Measurements from ENCODE around the gene ATAT1.

Gene ATAT1

GRCh38 chr6:30651143-30651542 lies 24.5 kb downstream of the ATAT1 start:
- no peak for TF ChIP-seq EZH2phosphoT487 (conservative IDR thresholded peaks at IDR 0.05; ENCODE audit: low read length)
- TF ChIP-seq, protein P1, sequence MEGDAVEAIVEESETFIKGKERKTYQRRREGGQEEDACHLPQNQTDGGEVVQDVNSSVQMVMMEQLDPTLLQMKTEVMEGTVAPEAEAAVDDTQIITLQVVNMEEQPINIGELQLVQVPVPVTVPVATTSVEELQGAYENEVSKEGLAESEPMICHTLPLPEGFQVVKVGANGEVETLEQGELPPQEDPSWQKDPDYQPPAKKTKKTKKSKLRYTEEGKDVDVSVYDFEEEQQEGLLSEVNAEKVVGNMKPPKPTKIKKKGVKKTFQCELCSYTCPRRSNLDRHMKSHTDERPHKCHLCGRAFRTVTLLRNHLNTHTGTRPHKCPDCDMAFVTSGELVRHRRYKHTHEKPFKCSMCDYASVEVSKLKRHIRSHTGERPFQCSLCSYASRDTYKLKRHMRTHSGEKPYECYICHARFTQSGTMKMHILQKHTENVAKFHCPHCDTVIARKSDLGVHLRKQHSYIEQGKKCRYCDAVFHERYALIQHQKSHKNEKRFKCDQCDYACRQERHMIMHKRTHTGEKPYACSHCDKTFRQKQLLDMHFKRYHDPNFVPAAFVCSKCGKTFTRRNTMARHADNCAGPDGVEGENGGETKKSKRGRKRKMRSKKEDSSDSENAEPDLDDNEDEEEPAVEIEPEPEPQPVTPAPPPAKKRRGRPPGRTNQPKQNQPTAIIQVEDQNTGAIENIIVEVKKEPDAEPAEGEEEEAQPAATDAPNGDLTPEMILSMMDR (IDR thresholded peaks at IDR 0.05; ENCODE audit: insufficient read depth, low read length, poor library complexity, severe bottlenecking): no peak

GRCh38 chr6:30654798-30655742 lies 28.4 kb downstream of the ATAT1 start:
- peaks cover 10% of the 10 kb centered on the region; the same call in 1 of the 2 replicates for H3K36me3 ChIP-seq (ENCODE audit: low read length)

More at GRCh38 chr6:30651143-30651542, 24.5 kb downstream of the ATAT1 start:
- H3K9me2 ChIP-seq (replicated peaks; ENCODE audit: insufficient read depth, low read length): no peaks in the 10 kb centered on the region
- H4K20me1 ChIP-seq (ENCODE audit: low read depth, low read length): peaks cover 8% of the 10 kb centered on the region; the same call in 1 of the 2 replicates
- H3K27ac ChIP-seq (ENCODE audit: low read depth, low read length): no peak overlapping the region
- H3K4me2 ChIP-seq (ENCODE audit: low read depth, low read length, poor library complexity, severe bottlenecking): no peak overlapping the region
- no peak overlapping the region for H3K4me3 ChIP-seq (ENCODE audit: insufficient read depth, low read length, poor library complexity, severe bottlenecking)
- H3K9ac ChIP-seq (ENCODE audit: low read length): no peak overlapping the region
- peaks cover 7% of the 10 kb centered on the region; the same call in 1 of the 2 replicates for H3K36me3 ChIP-seq (ENCODE audit: low read length)
- no peak overlapping the region for H2AFZ ChIP-seq (ENCODE audit: low read depth, low read length, severe bottlenecking)
- H3K9me3 ChIP-seq (ENCODE audit: insufficient read depth, low read length): no peaks in the 10 kb centered on the region
- peaks cover 25% of the 10 kb centered on the region for H3F3A ChIP-seq (ENCODE audit: insufficient read depth)
- no peaks in the 10 kb centered on the region for H3K27me3 ChIP-seq (ENCODE audit: low read length)
- H3K79me2 ChIP-seq (ENCODE audit: insufficient read depth, low read length): peaks cover 33% of the 10 kb centered on the region

GRCh38 chr6:30655743-30656094 lies 29.0 kb downstream of the ATAT1 start:
- Histone ChIP-seq H3K4me3 (ENCODE audit: insufficient read depth, low read length, poor library complexity, severe bottlenecking) (no peak overlapping the region), H3K27ac (ENCODE audit: low read depth, low read length) (no peak overlapping the region), H2AFZ (ENCODE audit: low read depth, low read length, severe bottlenecking) (no peak overlapping the region), H3K79me2 (ENCODE audit: insufficient read depth, low read length) (no peaks in the 10 kb centered on the region), H3K9me2 (replicated peaks; ENCODE audit: insufficient read depth, low read length) (no peaks in the 10 kb centered on the region), H3K36me3 (ENCODE audit: low read length) (peaks cover 10% of the 10 kb centered on the region; the same call in 1 of the 2 replicates), H3K27me3 (ENCODE audit: low read length) (no peaks in the 10 kb centered on the region), H3K9me3 (ENCODE audit: insufficient read depth, low read length) (no peaks in the 10 kb centered on the region), H3F3A (ENCODE audit: insufficient read depth) (peaks cover 19% of the 10 kb centered on the region), H3K9ac (ENCODE audit: low read length) (no peak overlapping the region), H4K20me1 (ENCODE audit: low read depth, low read length) (no peaks in the 10 kb centered on the region), H3K4me2 (ENCODE audit: low read depth, low read length, poor library complexity, severe bottlenecking) (no peak overlapping the region)
- no peak for TF ChIP-seq EZH2phosphoT487 (conservative IDR thresholded peaks at IDR 0.05; ENCODE audit: low read length)
- TF ChIP-seq, protein P1 (IDR thresholded peaks at IDR 0.05; ENCODE audit: insufficient read depth, low read length, poor library complexity, severe bottlenecking): no peak

More at GRCh38 chr6:30654798-30655742, 28.4 kb downstream of the ATAT1 start:
- no peak overlapping the region for H3K4me3 ChIP-seq (ENCODE audit: insufficient read depth, low read length, poor library complexity, severe bottlenecking)
- H3K79me2 ChIP-seq (ENCODE audit: insufficient read depth, low read length): no peaks in the 10 kb centered on the region
- H3K4me2 ChIP-seq (ENCODE audit: low read depth, low read length, poor library complexity, severe bottlenecking): no peak overlapping the region
- no peak overlapping the region for H3K9ac ChIP-seq (ENCODE audit: low read length)
- H2AFZ ChIP-seq (ENCODE audit: low read depth, low read length, severe bottlenecking): no peak overlapping the region
- H4K20me1 ChIP-seq (ENCODE audit: low read depth, low read length): no peaks in the 10 kb centered on the region
- peaks cover 19% of the 10 kb centered on the region for H3F3A ChIP-seq (ENCODE audit: insufficient read depth)
- no peak for TF ChIP-seq EZH2phosphoT487 (conservative IDR thresholded peaks at IDR 0.05; ENCODE audit: low read length)
- TF ChIP-seq, protein P1 (IDR thresholded peaks at IDR 0.05; ENCODE audit: insufficient read depth, low read length, poor library complexity, severe bottlenecking): no peak
- no peak overlapping the region for H3K27ac ChIP-seq (ENCODE audit: low read depth, low read length)
- no peaks in the 10 kb centered on the region for H3K27me3 ChIP-seq (ENCODE audit: low read length)
- H3K9me2 ChIP-seq (replicated peaks; ENCODE audit: insufficient read depth, low read length): no peaks in the 10 kb centered on the region
- no peaks in the 10 kb centered on the region for H3K9me3 ChIP-seq (ENCODE audit: insufficient read depth, low read length)

Measured in SU-DHL-6 (cell line).